ENCODE data around the gene C11orf91.
"Not testable (repeated sequence)": the region's sequence is repeated elsewhere in the genome, so short reads cannot be mapped to it uniquely, and the experiment has no call there.

C11orf91 gene

GRCh38 chr11:33709466-33709865, 8.8 kb upstream of the C11orf91 start:
- Histone ChIP-seq H3K4me2 (ENCODE audit: insufficient read depth, low read length, poor library complexity, severe bottlenecking) (no peak overlapping the region), H2AFZ (ENCODE audit: low read length) (no peak overlapping the region), H3K14ac (ENCODE audit: low read length) (no peak overlapping the region), H3K4ac (ENCODE audit: low read length) (no peak overlapping the region), H3K27ac (replicated peaks; ENCODE audit: low read length) (no peak overlapping the region), H3K9me3 (replicated peaks in 1 of 2; ENCODE audit: control insufficient read depth in 2 of 2, insufficient read depth in 1 of 2, low read depth in 1 of 2, low read length in 2 of 2) (no peaks in the 10 kb centered on the region), H2AK5ac (ENCODE audit: low read depth, low read length) (no peak overlapping the region), H3K4me1 (ENCODE audit: control insufficient read depth in 2 of 2, insufficient read depth in 1 of 2, low read depth in 1 of 2, low read length in 2 of 2) (no peaks in the 10 kb centered on the region), H2BK5ac (ENCODE audit: low read length) (no peak overlapping the region), H2BK12ac (ENCODE audit: low read length) (no peak overlapping the region), H3K79me1 (ENCODE audit: low read depth, low read length) (no peaks in the 10 kb centered on the region), H3K36me3 (replicated peaks in 1 of 2; ENCODE audit: control insufficient read depth in 2 of 2, insufficient read depth in 2 of 2, low read length in 2 of 2) (peaks cover 21 to 75% of the 10 kb centered on the region in 2 donors), H4K91ac (ENCODE audit: low read depth, low read length, poor library complexity) (no peak overlapping the region), H3K9ac (ENCODE audit: low read depth, low read length, poor library complexity) (no peak overlapping the region), H2BK15ac (ENCODE audit: low read length) (no peak overlapping the region), H2BK120ac (ENCODE audit: low read depth, low read length) (no peak overlapping the region), H3K18ac (ENCODE audit: low read length) (no peak overlapping the region), H3K27me3 (ENCODE audit: control insufficient read depth in 3 of 3, insufficient read depth in 3 of 3, low read depth in 1 of 3, low read length in 3 of 3) (no peaks in the 10 kb centered on the region), H3K23ac (ENCODE audit: low read depth, low read length, poor library complexity) (no peak overlapping the region), H4K8ac (ENCODE audit: low read depth, low read length) (no peak overlapping the region), H3K4me3 (ENCODE audit: low read length in 2 of 2) (no peak overlapping the region)
- no CpG with 5 or more reads among the region's 3 CpGs for WGBS, 2 donors (ENCODE audit: extremely low coverage in 2 of 2, insufficient read length in 2 of 2, insufficient replicate concordance in 1 of 2)
- no peak for DNase-seq (ENCODE audit: low spot score)

- no peak overlapping the region for H2AK5ac ChIP-seq (ENCODE audit: low read depth, low read length)
- H3K9ac ChIP-seq (ENCODE audit: low read depth, low read length, poor library complexity): no peak overlapping the region
- no peaks in the 10 kb centered on the region for H3K9me3 ChIP-seq (replicated peaks in 1 of 2; ENCODE audit: control insufficient read depth in 2 of 2, insufficient read depth in 1 of 2, low read depth in 1 of 2, low read length in 2 of 2)
- H3K14ac ChIP-seq (ENCODE audit: low read length): no peak overlapping the region
- H3K4me3 ChIP-seq (ENCODE audit: low read length in 2 of 2): no peak overlapping the region
- no peak overlapping the region for H3K27ac ChIP-seq (replicated peaks; ENCODE audit: low read length)
- H3K4ac ChIP-seq (ENCODE audit: low read length): no peak overlapping the region
- no CpG with 5 or more reads among the region's 1 CpG for WGBS, 2 donors (ENCODE audit: extremely low coverage in 2 of 2, insufficient read length in 2 of 2, insufficient replicate concordance in 1 of 2)
- no peak overlapping the region for H3K23ac ChIP-seq (ENCODE audit: low read depth, low read length, poor library complexity)
- no peaks in the 10 kb centered on the region for H3K27me3 ChIP-seq (ENCODE audit: control insufficient read depth in 3 of 3, insufficient read depth in 3 of 3, low read depth in 1 of 3, low read length in 3 of 3)
- H3K36me3 ChIP-seq (replicated peaks in 1 of 2; ENCODE audit: control insufficient read depth in 2 of 2, insufficient read depth in 2 of 2, low read length in 2 of 2): peaks cover 20 to 70% of the 10 kb centered on the region in 2 donors
- H3K4me1 ChIP-seq (ENCODE audit: control insufficient read depth in 2 of 2, insufficient read depth in 1 of 2, low read depth in 1 of 2, low read length in 2 of 2): no peaks in the 10 kb centered on the region
- H2BK12ac ChIP-seq (ENCODE audit: low read length): no peak overlapping the region
- H4K91ac ChIP-seq (ENCODE audit: low read depth, low read length, poor library complexity): no peak overlapping the region
- no peak overlapping the region for H3K18ac ChIP-seq (ENCODE audit: low read length)
- no peak overlapping the region for H2BK5ac ChIP-seq (ENCODE audit: low read length)
- H2BK15ac ChIP-seq (ENCODE audit: low read length): no peak overlapping the region
- no peak for DNase-seq (ENCODE audit: low spot score)
- H2BK120ac ChIP-seq (ENCODE audit: low read depth, low read length): no peak overlapping the region
- H3K79me1 ChIP-seq (ENCODE audit: low read depth, low read length): no peaks in the 10 kb centered on the region
- H4K8ac ChIP-seq (ENCODE audit: low read depth, low read length): no peak overlapping the region
- H3K4me2 ChIP-seq (ENCODE audit: insufficient read depth, low read length, poor library complexity, severe bottlenecking): no peak overlapping the region
- no peak overlapping the region for H2AFZ ChIP-seq (ENCODE audit: low read length)
Measured at GRCh38 chr11:33708985-33709384, 8.4 kb upstream of the C11orf91 start.

- not testable (repeated sequence) for H3K27ac ChIP-seq (replicated peaks; ENCODE audit: low read length); H3K4me3 ChIP-seq (ENCODE audit: low read length in 2 of 2); H3K9me3 ChIP-seq (replicated peaks in 1 of 2; ENCODE audit: control insufficient read depth in 2 of 2, insufficient read depth in 1 of 2, low read depth in 1 of 2, low read length in 2 of 2); H2BK5ac ChIP-seq (ENCODE audit: low read length); H2BK120ac ChIP-seq (ENCODE audit: low read depth, low read length); H2BK15ac ChIP-seq (ENCODE audit: low read length); H3K18ac ChIP-seq (ENCODE audit: low read length); H3K4me1 ChIP-seq (ENCODE audit: control insufficient read depth in 2 of 2, insufficient read depth in 1 of 2, low read depth in 1 of 2, low read length in 2 of 2); H3K4me2 ChIP-seq (ENCODE audit: insufficient read depth, low read length, poor library complexity, severe bottlenecking); H3K79me1 ChIP-seq (ENCODE audit: low read depth, low read length); DNase-seq (ENCODE audit: low spot score); H3K14ac ChIP-seq (ENCODE audit: low read length); H3K9ac ChIP-seq (ENCODE audit: low read depth, low read length, poor library complexity); H4K8ac ChIP-seq (ENCODE audit: low read depth, low read length); H3K23ac ChIP-seq (ENCODE audit: low read depth, low read length, poor library complexity); H3K4ac ChIP-seq (ENCODE audit: low read length); H2AK5ac ChIP-seq (ENCODE audit: low read depth, low read length); H2BK12ac ChIP-seq (ENCODE audit: low read length); H2AFZ ChIP-seq (ENCODE audit: low read length); H3K27me3 ChIP-seq (ENCODE audit: control insufficient read depth in 3 of 3, insufficient read depth in 3 of 3, low read depth in 1 of 3, low read length in 3 of 3); H4K91ac ChIP-seq (ENCODE audit: low read depth, low read length, poor library complexity)
- H3K36me3 ChIP-seq (replicated peaks in 1 of 2; ENCODE audit: control insufficient read depth in 2 of 2, insufficient read depth in 2 of 2, low read length in 2 of 2): peaks cover 18 to 59% of the 10 kb centered on the region in 2 donors
- no CpG with 5 or more reads among the region's 2 CpGs for WGBS, 2 donors (ENCODE audit: extremely low coverage in 2 of 2, insufficient read length in 2 of 2, insufficient replicate concordance in 1 of 2)
Measured at GRCh38 chr11:33707831-33708230, 7.2 kb upstream of the C11orf91 start.

GRCh38 chr11:33706966-33707365, 6.3 kb upstream of the C11orf91 start:
- no peaks in the 10 kb centered on the region for H3K27me3 ChIP-seq (ENCODE audit: control insufficient read depth in 3 of 3, insufficient read depth in 3 of 3, low read depth in 1 of 3, low read length in 3 of 3)
- no peak overlapping the region for H3K4me3 ChIP-seq (ENCODE audit: low read length in 2 of 2)
- no peaks in the 10 kb centered on the region for H3K9me3 ChIP-seq (replicated peaks in 1 of 2; ENCODE audit: control insufficient read depth in 2 of 2, insufficient read depth in 1 of 2, low read depth in 1 of 2, low read length in 2 of 2)
- no peak overlapping the region for H2BK120ac ChIP-seq (ENCODE audit: low read depth, low read length)
- no peak overlapping the region for H3K4ac ChIP-seq (ENCODE audit: low read length)
- no peak overlapping the region for H3K27ac ChIP-seq (replicated peaks; ENCODE audit: low read length)
- no peaks in the 10 kb centered on the region for H3K4me1 ChIP-seq (ENCODE audit: control insufficient read depth in 2 of 2, insufficient read depth in 1 of 2, low read depth in 1 of 2, low read length in 2 of 2)
- no peaks in the 10 kb centered on the region for H3K79me1 ChIP-seq (ENCODE audit: low read depth, low read length)
- no peak for DNase-seq (ENCODE audit: low spot score)
- no peak overlapping the region for H3K9ac ChIP-seq (ENCODE audit: low read depth, low read length, poor library complexity)
- no peak overlapping the region for H4K8ac ChIP-seq (ENCODE audit: low read depth, low read length)
- H3K14ac ChIP-seq (ENCODE audit: low read length): no peak overlapping the region
- no peak overlapping the region for H4K91ac ChIP-seq (ENCODE audit: low read depth, low read length, poor library complexity)
- no peak overlapping the region for H3K23ac ChIP-seq (ENCODE audit: low read depth, low read length, poor library complexity)
- no CpG with 5 or more reads among the region's 2 CpGs for WGBS, 2 donors (ENCODE audit: extremely low coverage in 2 of 2, insufficient read length in 2 of 2, insufficient replicate concordance in 1 of 2)
- no peak overlapping the region for H2BK5ac ChIP-seq (ENCODE audit: low read length)
- no peak overlapping the region for H3K18ac ChIP-seq (ENCODE audit: low read length)
- H2AFZ ChIP-seq (ENCODE audit: low read length): no peak overlapping the region
- peaks cover 16 to 50% of the 10 kb centered on the region in 2 donors for H3K36me3 ChIP-seq (replicated peaks in 1 of 2; ENCODE audit: control insufficient read depth in 2 of 2, insufficient read depth in 2 of 2, low read length in 2 of 2)
- H2BK15ac ChIP-seq (ENCODE audit: low read length): no peak overlapping the region
- no peak overlapping the region for H2AK5ac ChIP-seq (ENCODE audit: low read depth, low read length)
- no peak overlapping the region for H3K4me2 ChIP-seq (ENCODE audit: insufficient read depth, low read length, poor library complexity, severe bottlenecking)
- no peak overlapping the region for H2BK12ac ChIP-seq (ENCODE audit: low read length)
